ENCODE results near the gene ZSCAN4.

The ZSCAN4 gene

GRCh38 chr19:57641715-57642234, 27.0 kb upstream of the ZSCAN4 start:
- Histone ChIP-seq H3K9me3 (ENCODE audit: insufficient read depth, low read length) (peaks cover 24% of the 10 kb centered on the region), H3F3A (ENCODE audit: insufficient read depth) (no peaks in the 10 kb centered on the region), H3K36me3 (ENCODE audit: low read length) (peaks cover 46% of the 10 kb centered on the region), H2AFZ (ENCODE audit: low read depth, low read length, severe bottlenecking) (no peak overlapping the region), H3K4me3 (ENCODE audit: insufficient read depth, low read length, poor library complexity, severe bottlenecking) (no peak overlapping the region), H3K27me3 (ENCODE audit: low read length) (no peaks in the 10 kb centered on the region), H3K79me2 (ENCODE audit: insufficient read depth, low read length) (no peaks in the 10 kb centered on the region), H3K4me2 (ENCODE audit: low read depth, low read length, poor library complexity, severe bottlenecking) (no peak overlapping the region), H3K9me2 (replicated peaks; ENCODE audit: insufficient read depth, low read length) (no peaks in the 10 kb centered on the region), H4K20me1 (ENCODE audit: low read depth, low read length) (no peaks in the 10 kb centered on the region), H3K27ac (ENCODE audit: low read depth, low read length) (no peak overlapping the region), H3K9ac (ENCODE audit: low read length) (no peak overlapping the region)
- TF ChIP-seq CTCF (IDR thresholded peaks at IDR 0.05; ENCODE audit: insufficient read depth, low read length, poor library complexity, severe bottlenecking): no peak
- no peak for TF ChIP-seq EZH2phosphoT487 (conservative IDR thresholded peaks at IDR 0.05; ENCODE audit: low read length)

- no peaks in the 10 kb centered on the region for H3K79me2 ChIP-seq (ENCODE audit: insufficient read depth, low read length)
- no peaks in the 10 kb centered on the region for H3K9me2 ChIP-seq (replicated peaks; ENCODE audit: insufficient read depth, low read length)
- TF ChIP-seq EZH2phosphoT487 (conservative IDR thresholded peaks at IDR 0.05; ENCODE audit: low read length): no peak
- TF ChIP-seq CTCF (IDR thresholded peaks at IDR 0.05; ENCODE audit: insufficient read depth, low read length, poor library complexity, severe bottlenecking): no peak
- no peaks in the 10 kb centered on the region for H3F3A ChIP-seq (ENCODE audit: insufficient read depth)
- no peak overlapping the region for H3K4me3 ChIP-seq (ENCODE audit: insufficient read depth, low read length, poor library complexity, severe bottlenecking)
- no peak overlapping the region for H2AFZ ChIP-seq (ENCODE audit: low read depth, low read length, severe bottlenecking)
- H3K9me3 ChIP-seq (ENCODE audit: insufficient read depth, low read length): peaks cover 17% of the 10 kb centered on the region
- H3K9ac ChIP-seq (ENCODE audit: low read length): no peak overlapping the region
- no peak overlapping the region for H3K4me2 ChIP-seq (ENCODE audit: low read depth, low read length, poor library complexity, severe bottlenecking)
- peaks cover 39% of the 10 kb centered on the region for H3K36me3 ChIP-seq (ENCODE audit: low read length)
- H4K20me1 ChIP-seq (ENCODE audit: low read depth, low read length): no peaks in the 10 kb centered on the region
- no peaks in the 10 kb centered on the region for H3K27me3 ChIP-seq (ENCODE audit: low read length)
- H3K27ac ChIP-seq (ENCODE audit: low read depth, low read length): no peak overlapping the region
Observed at GRCh38 chr19:57642396-57643046, 26.2 kb upstream of the ZSCAN4 start.

- Histone ChIP-seq H3K27me3 (ENCODE audit: low read length) (no peaks in the 10 kb centered on the region), H3K4me2 (ENCODE audit: low read depth, low read length, poor library complexity, severe bottlenecking) (no peak overlapping the region), H3K9ac (ENCODE audit: low read length) (no peak overlapping the region), H3K4me3 (ENCODE audit: insufficient read depth, low read length, poor library complexity, severe bottlenecking) (no peak overlapping the region), H3K36me3 (ENCODE audit: low read length) (peaks cover 30% of the 10 kb centered on the region), H3K9me3 (ENCODE audit: insufficient read depth, low read length) (peaks cover 11% of the 10 kb centered on the region; the same call in 1 of the 2 replicates), H4K20me1 (ENCODE audit: low read depth, low read length) (no peaks in the 10 kb centered on the region), H3K9me2 (replicated peaks; ENCODE audit: insufficient read depth, low read length) (no peaks in the 10 kb centered on the region), H3F3A (ENCODE audit: insufficient read depth) (no peaks in the 10 kb centered on the region), H3K79me2 (ENCODE audit: insufficient read depth, low read length) (no peaks in the 10 kb centered on the region), H3K27ac (ENCODE audit: low read depth, low read length) (no peak overlapping the region), H2AFZ (ENCODE audit: low read depth, low read length, severe bottlenecking) (no peak overlapping the region)
- TF ChIP-seq CTCF (IDR thresholded peaks at IDR 0.05; ENCODE audit: insufficient read depth, low read length, poor library complexity, severe bottlenecking) (no peak), EZH2phosphoT487 (conservative IDR thresholded peaks at IDR 0.05; ENCODE audit: low read length) (no peak)
Observed at GRCh38 chr19:57643734-57644133, 25.0 kb upstream of the ZSCAN4 start.
